Endothelial cell of umbilical vein (primary cell): ENCODE results near the gene C16orf78.

Experiments
- EZH2 ChIP-seq: IDR thresholded peaks from 2 replicates; pipeline ENCODE4 v1.6.1; 2012; ENCODE audit warnings: borderline replicate concordance, low read depth, mild to moderate bottlenecking, moderate library complexity, low read length, inconsistent platforms; ENCODE audit not compliant: severe bottlenecking
- POLR2A ChIP-seq: IDR thresholded peaks from 2 replicates; pipeline ENCODE4 v1.6.1; 2012; ENCODE audit warnings: low read depth, mild to moderate bottlenecking, control low read depth, low read length
- TF ChIP-seq, protein P1 (sequence below), 2 donors: IDR thresholded peaks; 1 replicate in 1 of 2; 2 replicates in 1 of 2; pipeline ENCODE4 v1.5.1; 2011; ENCODE audit warnings: low read length in 2 of 2, mild to moderate bottlenecking in 2 of 2, moderate library complexity in 2 of 2, control low read depth in 1 of 2, inconsistent platforms in 1 of 2, low read depth in 1 of 2; ENCODE audit not compliant: insufficient read depth in 1 of 2; ENCODE audit errors: extremely low read depth in 1 of 2
- TF ChIP-seq, protein P2 (sequence below): IDR thresholded peaks from 2 replicates; pipeline ENCODE4 v1.6.1; 2011; ENCODE audit not compliant: insufficient read depth, insufficient read length

DNA sequence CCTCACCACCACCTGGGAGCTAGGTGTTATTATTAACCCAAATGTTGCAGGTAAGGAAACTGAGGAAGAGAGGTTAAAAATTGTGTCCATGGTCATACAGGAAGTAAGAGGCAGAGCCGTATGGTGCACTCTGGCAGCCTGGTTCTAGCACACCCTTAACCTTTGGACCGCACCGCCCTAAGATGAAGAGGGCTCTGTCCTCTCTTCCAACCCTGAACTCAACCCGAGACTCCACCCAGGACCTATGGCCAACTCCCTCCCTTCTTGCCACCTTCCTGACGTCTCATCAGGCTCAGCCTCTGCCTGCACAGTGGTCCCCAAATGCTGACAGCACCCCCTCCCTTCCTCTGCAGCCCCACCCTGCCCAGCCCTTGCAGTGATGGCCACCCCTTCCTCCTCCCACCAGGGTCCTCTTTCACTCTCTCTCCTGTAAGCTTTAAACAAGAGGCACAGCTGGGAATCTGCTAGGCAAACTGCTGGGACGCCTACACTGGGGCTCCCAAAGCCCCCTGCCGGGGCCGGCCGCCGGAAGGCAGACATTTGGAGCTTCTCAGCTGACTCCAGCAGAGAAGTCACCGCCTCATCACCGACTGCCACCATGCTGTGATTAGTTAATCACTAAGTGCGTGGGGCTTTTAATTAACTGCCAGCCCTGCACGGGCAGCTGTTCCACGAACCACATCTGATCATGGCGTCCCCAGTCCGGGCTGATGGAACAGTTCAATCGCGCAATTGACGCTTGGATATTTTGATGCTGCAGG lies 16.7 kb upstream of the C16orf78 start:
- TF ChIP-seq, protein P1, sequence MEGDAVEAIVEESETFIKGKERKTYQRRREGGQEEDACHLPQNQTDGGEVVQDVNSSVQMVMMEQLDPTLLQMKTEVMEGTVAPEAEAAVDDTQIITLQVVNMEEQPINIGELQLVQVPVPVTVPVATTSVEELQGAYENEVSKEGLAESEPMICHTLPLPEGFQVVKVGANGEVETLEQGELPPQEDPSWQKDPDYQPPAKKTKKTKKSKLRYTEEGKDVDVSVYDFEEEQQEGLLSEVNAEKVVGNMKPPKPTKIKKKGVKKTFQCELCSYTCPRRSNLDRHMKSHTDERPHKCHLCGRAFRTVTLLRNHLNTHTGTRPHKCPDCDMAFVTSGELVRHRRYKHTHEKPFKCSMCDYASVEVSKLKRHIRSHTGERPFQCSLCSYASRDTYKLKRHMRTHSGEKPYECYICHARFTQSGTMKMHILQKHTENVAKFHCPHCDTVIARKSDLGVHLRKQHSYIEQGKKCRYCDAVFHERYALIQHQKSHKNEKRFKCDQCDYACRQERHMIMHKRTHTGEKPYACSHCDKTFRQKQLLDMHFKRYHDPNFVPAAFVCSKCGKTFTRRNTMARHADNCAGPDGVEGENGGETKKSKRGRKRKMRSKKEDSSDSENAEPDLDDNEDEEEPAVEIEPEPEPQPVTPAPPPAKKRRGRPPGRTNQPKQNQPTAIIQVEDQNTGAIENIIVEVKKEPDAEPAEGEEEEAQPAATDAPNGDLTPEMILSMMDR (IDR thresholded peaks at IDR 0.05; ENCODE audit: extremely low read depth in 1 of 2, insufficient read depth in 1 of 2, low read depth in 1 of 2, low read length in 2 of 2), result no peak
- TF ChIP-seq, protein P2, sequence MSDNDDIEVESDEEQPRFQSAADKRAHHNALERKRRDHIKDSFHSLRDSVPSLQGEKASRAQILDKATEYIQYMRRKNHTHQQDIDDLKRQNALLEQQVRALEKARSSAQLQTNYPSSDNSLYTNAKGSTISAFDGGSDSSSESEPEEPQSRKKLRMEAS, result no peak
- TF ChIP-seq EZH2 (no peak), POLR2A (no peak)
